ENCODE measurements around the gene ELMO1.

ELMO1 gene

DNA sequence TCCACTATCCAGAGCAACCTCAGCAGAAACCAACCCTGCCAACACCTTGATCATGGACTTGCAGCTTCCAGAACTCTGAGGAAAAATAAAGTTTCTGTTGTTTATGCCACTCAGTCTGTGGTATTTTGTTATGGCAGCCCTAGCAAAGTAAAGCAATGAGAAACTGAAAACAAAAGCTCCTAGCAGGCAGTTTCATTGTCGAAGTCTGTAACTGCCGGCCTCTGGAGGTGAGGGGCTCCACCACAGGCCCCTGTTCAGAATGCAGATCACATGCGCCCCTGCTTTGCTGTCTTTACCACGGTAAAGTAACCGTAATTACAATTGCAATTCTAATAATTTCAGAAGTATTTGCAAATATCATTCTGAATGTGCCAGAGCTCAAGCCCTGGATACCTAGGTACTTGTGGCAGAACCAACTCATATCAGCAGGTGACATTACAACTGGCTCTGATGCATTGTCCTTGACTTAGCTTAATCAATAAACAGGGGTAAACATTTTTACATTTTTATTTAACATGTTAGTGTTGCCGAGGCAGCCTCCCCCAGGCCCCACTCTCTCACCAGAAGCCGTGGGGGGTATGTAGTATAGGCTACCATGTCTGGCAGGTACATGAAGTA lies 193.2 kb downstream of the ELMO1 start:
- no peak for DNase-seq

DNA sequence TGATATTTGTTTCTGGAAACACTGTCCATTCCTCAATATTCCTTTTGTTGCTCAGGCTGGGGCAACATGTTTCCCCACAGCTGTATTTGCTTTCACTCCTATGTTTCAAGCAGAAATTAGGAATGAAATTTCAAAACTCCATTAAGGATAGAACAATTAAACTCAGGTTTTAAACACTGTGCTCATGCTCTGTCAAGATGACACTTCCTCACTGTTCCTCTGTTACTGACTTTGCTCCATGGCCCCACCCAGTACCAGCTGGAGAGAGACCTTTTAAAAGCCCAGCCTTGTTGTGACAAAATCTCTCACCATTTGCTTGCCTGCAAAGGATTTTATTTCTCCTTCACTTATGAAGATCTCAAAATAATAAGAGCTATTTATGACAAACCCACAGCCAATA lies 197.4 kb downstream of the ELMO1 start:
- DNase-seq = no peak

DNA sequence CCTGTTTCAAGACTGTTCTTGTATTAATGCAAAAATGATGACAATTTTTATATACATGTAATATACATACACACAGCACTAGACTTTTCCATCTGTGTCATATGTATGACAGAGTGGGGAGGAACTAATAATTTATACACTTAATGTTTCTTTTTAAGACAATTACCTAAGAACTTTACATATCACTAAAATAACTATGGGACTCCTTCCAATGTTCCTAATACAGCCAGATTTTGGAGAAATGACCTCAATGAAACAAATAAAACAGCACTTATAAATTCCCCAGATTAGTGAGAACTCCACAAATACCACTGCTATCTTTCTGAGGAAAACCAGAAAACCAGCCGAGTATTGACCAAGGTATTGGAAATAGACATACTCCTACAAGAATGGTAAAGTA lies 199.4 kb downstream of the ELMO1 start:
- no peak for DNase-seq

DNA sequence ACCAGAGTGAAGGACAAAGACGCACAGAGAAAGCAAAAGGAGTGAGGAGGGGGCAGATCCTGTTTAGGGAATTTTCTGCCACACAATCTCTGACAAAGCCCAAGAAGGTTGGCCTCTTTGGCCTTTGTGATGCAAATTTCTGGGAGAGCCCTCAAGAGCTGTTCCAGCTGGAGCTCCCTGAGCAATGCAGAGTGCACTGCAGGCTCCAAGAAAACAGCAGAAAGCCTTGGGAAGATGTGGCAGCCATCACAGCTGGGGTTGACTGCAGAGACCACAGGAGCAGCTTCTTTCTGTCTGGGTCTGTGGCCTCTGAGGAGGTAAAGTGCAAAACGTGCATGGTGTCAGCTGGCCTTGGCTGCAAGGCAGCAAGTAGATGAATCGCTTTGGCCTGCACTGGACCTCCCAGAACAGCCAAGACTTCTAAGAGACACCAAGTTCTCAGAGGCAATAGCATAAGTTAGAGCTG lies 200.2 kb downstream of the ELMO1 start:
- no peak for DNase-seq

DNA sequence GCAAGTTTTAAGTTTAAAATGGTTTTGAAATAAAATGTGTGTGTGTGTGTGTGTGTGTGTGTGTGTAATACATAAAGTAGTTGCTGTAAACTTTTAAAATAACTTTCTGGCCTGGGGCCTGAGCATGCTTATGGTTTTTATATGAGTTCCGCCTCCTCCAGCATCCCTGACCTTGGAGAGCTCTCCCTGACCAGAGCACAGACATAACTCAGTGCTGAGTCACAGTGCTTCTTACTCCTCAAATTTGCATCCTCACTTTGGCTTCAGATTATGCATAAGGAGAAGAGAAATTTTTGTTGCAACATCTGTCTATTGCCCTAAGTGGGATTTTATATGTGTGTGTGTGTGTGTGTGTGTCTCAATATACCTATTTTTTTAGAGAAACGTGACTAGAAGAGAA lies 200.8 kb downstream of the ELMO1 start:
- DNase-seq = no peak

DNA sequence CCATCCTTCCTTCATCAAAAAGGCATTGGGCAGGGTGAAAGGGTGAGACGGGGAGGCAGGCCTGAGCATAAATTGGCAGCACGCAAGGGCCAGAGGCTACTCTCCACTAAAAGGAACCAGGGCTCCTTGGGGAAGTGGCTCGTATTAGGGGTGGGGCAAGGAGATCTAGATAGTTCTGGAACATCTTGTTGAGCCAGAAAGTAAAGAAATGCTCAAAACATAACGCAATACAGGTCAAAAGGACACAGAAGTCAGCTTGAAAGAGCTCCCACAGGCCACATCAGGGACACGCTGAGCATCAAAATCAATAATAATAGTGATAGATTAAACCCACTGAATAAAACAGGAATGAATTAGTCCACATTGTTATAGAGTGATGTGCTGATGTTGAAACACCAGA lies 203.1 kb downstream of the ELMO1 start:
- no peak for DNase-seq

DNA sequence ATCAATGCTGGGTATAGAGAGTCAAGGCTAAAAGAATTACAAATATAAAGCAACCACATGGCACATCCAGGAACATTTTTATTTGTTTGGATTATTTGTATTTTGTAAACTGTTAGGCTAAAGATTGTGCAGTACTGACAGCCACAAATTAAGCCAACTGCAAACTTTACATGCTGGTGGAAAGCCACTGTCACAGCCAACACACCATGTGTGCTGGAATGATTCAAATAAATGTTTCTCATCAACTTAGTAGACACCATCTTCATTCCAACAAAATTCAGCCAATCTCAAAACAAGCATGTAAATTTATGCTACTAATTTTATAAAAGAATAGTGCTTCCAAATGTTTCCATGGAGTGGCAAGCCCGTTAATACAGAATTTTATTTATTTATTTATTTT lies 211.8 kb downstream of the ELMO1 start:
- no peak for DNase-seq

DNA sequence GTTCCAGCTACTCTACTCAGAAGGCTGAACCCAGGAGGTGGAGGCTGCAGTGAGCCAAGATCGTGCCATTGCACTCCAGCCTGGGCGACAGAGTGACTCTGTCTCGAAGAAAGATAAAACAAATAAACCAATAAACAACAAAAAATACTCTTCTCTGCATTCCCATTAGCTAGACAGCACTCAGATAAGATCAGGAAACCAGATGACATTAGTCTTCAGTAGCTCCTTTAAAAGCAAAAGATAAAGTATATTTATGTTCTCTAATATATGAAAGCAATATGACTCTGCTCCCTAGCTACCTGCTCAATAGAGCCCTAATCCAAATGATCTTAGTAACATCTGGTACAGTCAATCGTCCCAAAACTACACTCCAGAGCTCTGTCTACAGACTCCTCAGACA lies 212.9 kb downstream of the ELMO1 start:
- DNase-seq = no peak

DNA sequence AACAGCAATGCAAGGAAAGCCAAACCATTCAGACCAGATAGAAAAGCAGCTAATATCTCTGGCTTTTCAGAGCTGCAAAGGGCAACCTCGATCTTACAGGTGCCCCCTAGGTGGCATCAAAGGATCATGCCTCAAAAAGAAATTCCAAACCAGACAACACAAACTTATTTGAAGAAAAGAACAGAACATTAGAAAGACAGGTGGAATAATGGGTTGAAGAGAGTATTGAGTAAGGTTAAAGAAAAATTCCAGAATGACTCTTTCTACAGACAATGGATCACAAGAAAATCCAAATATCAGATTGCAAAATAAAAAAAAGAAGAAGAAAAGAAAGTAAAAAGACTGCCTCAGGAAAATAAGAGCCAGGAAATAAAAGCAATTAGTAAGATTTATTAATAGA lies 213.7 kb downstream of the ELMO1 start:
- peak; percentile 35 for DNase-seq

DNA sequence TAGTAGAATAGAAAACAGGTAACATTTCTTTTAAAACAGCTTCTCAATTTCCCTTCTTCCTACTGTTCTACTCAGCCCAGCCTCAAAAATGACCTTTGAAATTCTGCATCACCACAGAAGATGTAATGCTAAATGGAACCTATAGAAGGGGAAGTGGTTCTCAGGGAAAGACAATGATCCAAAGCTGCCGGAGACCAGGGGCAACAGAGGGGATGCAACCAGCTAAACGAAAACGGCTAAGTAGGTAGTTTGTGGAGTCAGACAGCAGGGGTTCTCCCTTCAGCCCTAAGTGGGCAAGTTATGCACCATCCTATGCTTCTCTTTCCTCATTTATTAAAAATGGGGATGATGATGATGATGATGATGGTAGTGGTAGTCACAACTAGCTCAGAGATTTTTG lies 214.3 kb downstream of the ELMO1 start:
- no peak for DNase-seq

DNA sequence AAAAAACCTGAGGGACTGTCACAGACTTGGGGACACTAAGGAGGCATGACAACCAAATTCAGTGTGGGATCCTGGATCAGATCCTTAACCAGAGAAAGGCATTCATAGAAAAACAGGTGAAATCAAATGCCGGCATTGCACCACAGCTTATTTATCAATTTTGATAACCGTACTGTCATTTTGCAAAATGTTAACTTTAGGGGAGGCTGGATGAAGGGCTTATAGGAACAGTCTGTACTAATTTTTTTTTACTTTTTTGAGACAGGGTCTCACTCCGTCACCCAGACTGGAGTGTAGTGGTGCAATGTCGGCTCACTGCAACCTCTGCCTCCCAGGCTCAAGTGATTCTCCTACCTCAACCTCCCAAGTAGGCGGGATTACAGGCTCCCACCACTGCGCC lies 217.1 kb downstream of the ELMO1 start:
- no peak for DNase-seq

DNA sequence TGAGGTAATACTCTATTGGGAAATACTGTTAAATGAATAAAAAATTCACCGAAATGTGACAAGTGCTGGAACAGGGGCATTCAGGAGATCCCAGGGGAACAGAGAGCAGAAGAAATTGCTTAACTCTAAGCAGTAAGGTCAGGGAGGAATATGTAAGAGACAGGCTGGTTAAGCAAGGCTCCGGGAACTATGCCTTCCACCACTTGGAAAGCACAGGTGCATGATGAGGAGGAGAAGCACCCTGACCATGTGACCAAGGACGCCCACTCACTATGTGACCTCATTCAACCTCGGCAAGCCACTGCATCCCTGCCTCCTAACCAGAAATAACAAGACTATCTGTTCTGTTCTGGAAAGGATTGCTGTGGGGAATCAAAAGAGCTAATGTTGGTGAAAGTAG lies 218.4 kb downstream of the ELMO1 start:
- no peak for DNase-seq

DNA sequence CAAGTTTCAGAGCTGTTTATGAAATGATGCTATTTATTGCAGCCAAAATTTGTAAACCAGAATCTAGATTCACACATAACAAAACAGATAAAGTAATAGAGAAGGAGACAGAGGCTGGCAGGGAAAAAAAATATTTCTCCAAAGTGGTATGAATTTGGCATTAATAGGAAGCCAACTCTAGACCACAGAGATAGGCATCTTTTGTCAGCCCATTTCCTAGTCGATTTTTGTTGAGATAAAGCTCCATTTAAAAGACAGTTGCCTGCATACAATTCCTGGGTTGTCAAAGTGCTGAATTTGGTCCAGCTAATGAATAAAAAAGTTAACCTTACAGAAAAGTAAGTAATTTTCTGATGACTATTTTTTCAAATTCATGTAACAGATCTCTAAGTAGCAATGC lies 219.3 kb downstream of the ELMO1 start:
- no peak for DNase-seq

DNA sequence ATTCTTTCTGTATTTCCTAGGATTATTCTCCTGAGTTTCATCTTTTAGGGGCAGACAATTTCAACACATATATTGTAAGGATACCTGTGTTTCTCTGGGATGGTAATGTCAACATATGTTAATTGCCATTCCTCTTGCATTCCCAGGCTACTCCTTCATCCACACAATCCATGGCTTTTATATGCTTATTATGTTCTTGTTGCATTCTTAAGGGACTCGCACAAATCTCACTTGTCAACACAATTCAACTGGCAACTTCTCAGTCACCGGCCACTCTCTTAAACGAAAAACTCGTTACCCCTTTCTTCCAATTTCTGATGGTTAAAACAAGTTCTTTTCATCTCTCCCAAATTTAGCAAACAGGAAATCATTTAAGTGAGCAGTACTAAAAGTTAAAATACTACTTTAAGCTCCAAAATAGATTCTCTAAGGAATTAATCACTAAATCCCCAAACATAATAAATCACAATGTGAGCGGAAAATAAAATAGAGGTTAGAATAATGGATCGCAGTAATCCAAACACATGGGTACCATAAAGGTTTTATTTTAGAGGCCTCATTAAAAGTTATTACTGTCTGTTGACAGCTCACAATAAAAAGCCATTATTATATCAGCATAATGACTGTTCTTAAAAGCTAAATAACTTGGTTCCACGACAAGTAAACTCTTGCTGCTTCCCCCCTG lies 223.2 kb downstream of the ELMO1 start:
- no peak for DNase-seq

DNA sequence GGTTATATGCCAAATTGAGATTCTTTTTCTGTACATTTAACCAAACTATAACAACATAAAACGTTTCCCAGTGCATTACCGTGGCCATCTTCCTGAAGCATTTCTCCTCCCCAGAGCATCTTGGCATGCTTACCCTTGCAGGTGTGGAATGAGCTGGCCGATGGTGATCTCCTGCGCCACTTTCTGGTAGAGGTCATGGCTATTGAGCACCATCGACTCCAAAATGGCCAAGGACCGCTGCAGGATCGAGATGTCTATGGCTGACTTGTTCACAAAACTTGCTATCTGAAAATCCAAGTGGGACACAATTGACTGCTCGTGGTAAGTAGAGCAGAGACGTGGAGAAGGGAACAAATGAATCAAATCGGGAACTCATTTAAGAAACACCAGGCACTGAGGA lies 223.9 kb downstream of the ELMO1 start:
- DNase-seq = no peak

DNA sequence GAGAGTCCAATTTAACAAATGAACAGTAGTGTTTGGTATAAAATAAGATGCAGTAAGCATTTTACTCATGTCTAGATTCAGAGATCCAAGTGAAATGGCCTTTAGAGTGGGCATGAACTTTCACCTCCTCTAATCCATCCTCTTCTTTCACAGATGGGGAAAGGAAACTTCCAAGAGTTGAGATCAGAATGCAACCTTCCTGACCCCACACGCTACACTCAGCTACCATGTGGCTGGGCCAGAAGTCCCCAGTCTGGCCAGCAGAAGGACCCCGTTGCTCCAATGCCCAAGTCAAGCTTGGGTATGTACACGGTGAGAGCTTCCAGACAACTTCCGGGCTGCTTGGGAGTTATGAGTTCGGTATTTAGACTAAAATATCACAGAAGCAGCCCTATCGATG lies 228.0 kb downstream of the ELMO1 start:
- no peak for DNase-seq

DNA sequence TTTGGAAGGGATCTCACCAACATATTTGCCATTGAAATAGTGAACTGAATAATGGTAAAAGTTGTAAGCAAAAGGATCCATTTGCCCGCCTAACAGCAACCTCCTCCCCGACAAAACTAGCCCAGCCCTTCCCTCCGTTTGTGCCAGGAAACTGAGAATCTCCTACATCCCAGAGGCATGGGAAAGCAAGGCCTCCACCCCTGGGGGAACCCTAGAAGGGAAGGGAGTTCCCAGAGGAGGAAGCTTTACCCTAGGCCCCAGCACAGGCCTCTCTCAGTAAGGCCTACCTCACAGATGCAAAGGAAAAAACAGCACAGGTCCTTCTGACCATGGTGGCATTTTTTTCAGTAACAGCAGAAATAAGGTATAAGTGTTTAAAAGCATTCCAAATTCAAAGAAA lies 229.7 kb downstream of the ELMO1 start:
- DNase-seq = no peak

DNA sequence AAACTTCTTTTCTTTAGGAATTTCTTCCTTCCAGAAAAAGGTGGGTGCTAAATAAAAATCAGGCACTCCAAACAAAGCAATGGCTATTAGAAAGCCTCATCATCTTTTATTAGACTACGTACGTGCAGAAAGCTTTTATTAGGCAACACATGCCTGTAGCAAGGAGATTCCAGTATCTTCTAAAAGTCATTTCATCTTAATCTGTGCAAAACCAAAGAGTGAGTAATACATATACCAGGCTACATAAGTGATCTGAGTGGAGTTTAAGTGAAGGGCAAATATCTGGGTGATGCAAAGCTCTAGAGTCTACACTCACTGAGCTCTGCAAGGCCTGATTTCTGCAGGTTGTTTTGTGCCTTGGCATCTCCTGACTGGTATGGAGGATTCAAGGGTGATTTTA lies 231.7 kb downstream of the ELMO1 start:
- DNase-seq = no peak

DNA sequence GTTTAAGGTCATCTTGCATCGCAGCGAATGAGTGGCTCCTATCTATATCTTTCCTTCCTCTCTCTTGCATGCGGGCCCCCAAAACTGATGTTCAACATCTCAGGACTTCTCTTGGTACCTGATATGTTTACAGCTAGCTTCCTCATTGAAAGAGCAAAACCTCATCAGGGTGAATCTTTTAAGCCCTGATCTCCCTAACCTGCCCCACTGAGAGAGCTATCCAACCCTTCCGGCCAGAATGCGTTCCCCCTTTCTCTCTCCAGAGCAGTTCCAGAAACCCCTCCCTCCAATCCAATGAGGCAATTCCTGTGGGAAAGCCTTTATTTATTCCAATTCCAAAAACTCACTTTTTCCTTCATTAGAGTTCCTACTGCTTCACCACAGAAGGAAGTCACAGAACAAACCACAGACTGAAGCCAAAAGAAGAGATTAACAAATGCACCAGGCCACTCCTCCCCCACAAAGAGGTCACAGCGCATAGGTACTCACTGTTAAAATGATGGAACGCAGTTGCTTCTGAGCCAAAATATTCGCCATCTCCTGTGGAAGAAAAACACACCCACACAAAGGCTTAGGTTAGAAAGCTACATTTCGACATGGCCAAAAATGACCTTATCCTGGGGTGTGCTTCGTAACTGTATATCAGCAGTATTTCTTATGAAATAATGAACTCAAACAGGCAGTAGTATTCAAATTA lies 232.4 kb downstream of the ELMO1 start:
- no peak for DNase-seq

DNA sequence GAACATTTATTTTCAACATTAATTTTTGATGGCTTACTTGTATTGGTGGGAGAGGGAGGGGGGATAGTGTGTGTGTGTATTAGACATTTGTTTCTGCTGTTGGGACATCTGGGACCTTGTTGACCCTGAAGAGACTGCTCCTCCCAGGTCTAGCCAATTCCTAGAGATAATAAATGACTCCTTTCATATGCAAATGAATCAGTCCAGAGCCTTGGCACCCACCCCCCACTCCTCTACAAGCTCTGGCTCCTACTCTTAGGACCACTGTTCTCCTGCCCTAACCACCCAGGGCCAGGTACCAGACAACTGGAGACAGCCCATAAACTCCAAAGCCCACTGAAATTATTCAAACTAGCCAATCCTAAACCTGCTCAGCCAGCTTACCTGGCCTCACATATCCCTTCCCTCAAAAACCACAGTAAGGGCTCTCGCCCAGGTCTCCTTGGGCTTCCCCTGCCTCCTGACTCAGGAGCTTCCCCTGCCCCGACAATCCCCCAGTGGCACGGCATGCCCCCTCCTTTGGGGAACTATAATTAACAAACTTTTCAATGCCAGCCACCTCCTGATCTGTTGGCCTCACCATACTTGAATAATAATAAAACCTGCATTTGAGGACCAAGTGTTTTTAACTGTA lies 233.3 kb downstream of the ELMO1 start:
- no peak for DNase-seq

DNA sequence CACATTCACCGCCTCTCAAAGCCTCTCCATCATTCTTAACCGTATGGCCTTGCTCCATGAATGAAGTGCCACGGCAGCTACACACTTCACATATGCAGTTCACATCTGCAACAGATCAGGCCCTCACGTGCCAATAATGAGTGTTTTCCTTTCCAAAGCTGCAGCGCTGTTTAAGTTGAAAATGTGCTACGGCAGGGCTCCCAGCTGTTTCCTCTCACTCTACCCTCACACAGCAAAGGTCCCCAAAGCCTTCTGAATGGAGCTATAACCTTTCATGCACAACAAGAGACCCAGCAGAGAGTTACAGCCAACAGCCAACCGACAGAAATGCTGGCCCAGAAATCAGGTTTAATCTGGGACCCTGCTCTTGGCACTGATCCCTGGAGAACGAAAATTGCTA lies 236.1 kb downstream of the ELMO1 start:
- DNase-seq = no peak

DNA sequence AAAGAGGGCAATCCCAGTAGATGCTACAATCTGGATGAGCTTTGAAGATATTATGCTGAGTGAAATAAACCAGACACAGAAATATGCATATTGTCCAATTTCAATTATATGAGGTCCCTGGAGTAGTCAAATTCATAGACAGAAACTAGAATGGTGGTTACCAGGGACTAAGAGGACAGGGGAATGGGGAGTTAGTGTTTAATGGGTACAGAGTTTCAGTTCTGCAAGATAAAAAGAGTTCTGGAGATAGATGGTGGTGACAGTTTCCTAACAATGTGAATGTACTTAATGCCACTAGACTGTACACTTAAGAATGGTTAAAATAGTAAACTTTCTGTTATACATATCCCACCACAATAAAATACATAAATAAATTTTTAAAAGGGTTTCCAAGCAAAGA lies 236.6 kb downstream of the ELMO1 start:
- no peak for DNase-seq

DNA sequence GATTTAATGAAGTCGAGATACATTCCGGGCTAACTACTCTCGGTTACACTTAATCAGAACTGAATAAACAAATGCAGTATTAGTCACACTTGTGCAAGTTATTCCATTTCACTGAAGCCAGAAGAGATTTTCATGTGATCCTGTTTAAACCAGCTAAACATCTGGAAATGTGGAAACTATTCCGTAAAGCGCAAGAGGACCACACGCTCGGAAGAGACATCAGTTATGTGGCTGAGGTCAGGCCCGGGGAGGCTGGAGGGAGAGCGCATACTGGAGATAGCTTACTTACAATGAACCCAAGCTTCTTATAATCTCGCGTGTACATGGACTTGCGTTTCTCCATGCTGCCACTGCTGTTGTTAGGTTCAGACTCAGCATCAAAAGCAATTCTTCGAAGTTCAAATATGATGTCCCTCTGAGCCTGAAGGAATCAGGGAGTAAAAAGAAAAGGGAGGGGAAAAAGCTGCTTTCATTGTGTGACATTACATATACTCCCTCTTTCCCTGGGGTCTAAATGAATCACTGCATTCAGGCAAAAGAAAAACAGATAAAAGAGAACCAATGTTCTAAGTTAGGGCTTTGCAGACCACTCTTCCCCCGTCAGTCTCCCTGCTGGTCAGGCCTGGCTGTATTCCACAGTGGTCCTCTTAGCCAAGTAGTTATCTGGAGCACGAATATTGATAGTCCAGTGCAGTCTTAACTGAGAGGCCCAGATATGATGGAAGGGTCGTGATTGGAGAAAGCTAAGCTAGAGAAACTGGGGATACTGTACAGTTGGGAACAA lies 237.4 kb downstream of the ELMO1 start:
- no peak for DNase-seq

Data from NCI-H1105 (cell line).